SU-DHL-6 (cell line): Measurements from ENCODE around the gene SF3B2.

ENCODE experiments used
- H2AFZ ChIP-seq: fragments of 200-600 bp; sonication (generic); 2 replicates; pipeline ENCODE4 v1.6.1; 2014; ENCODE audit warnings: low read depth, mild to moderate bottlenecking, moderate library complexity, mixed read lengths, antibody characterized with exemption, low read length; ENCODE audit not compliant: severe bottlenecking
- H3F3A ChIP-seq: fragments of 200-600 bp; shearing (Covaris generic); 2 replicates; pipeline ENCODE4 v1.6.0; 2016; ENCODE audit warnings: antibody characterized with exemption, mild to moderate bottlenecking; ENCODE audit not compliant: insufficient read depth
- H3K27ac ChIP-seq: fragments of 200-600 bp; sonication (generic); 2 replicates; pipeline ENCODE4 v1.5.1; 2016; ENCODE audit warnings: low read depth, mild to moderate bottlenecking, low read length, moderate library complexity, mixed read lengths
- H3K27me3 ChIP-seq: fragments of 200-600 bp; sonication (generic), shearing (Covaris generic); 2 replicates; pipeline ENCODE4 v1.6.0; 2014; ENCODE audit warnings: mild to moderate bottlenecking, low read length
- H3K36me3 ChIP-seq: fragments of 200-600 bp; sonication (generic); 2 replicates; pipeline ENCODE4 v1.6.1; 2014; ENCODE audit warnings: mild to moderate bottlenecking, low read length, mixed read lengths
- H3K4me2 ChIP-seq: fragments of 300-600, 200-600 bp; shearing (Covaris generic), sonication (generic); 2 replicates; pipeline ENCODE4 v1.6.0; 2014; ENCODE audit warnings: low read length, low read depth, mild to moderate bottlenecking; ENCODE audit not compliant: poor library complexity, severe bottlenecking
- H3K4me3 ChIP-seq: fragments of 200-600 bp; sonication (generic); 2 replicates; pipeline ENCODE4 v1.5.1; 2014; ENCODE audit warnings: antibody characterized with exemption, low read length, mild to moderate bottlenecking, mixed read lengths; ENCODE audit not compliant: insufficient read depth, poor library complexity, severe bottlenecking
- H3K79me2 ChIP-seq: fragments of 200-600 bp; sonication (generic); 2 replicates; pipeline ENCODE4 v1.6.1; 2014; ENCODE audit warnings: mild to moderate bottlenecking, low read length, moderate library complexity; ENCODE audit not compliant: insufficient read depth
- H3K9ac ChIP-seq: fragments of 200-600 bp; sonication (generic); 2 replicates; pipeline ENCODE4 v1.7.0; 2014; ENCODE audit warnings: mild to moderate bottlenecking, low read length
- H3K9me2 ChIP-seq: fragments of 200-600 bp; sonication (generic); replicated peaks from 2 replicates; pipeline ENCODE4 v1.6.1; 2014; ENCODE audit warnings: low read length; ENCODE audit not compliant: insufficient read depth
- H3K9me3 ChIP-seq: fragments of 200-600 bp; sonication (generic); 2 replicates; pipeline ENCODE4 v1.6.1; 2014; ENCODE audit warnings: low read length, mixed read lengths; ENCODE audit not compliant: insufficient read depth
- H4K20me1 ChIP-seq: fragments of 200-600 bp; sonication (generic); 2 replicates; pipeline ENCODE4 v1.6.1; 2014; ENCODE audit warnings: low read depth, mild to moderate bottlenecking, antibody characterized with exemption, low read length, moderate library complexity, mixed read lengths
- CTCF ChIP-seq: fragments of 200-600 bp; sonication (generic); IDR thresholded peaks from one replicate; pipeline ENCODE4 v1.5.1; 2017; ENCODE audit warnings: antibody characterized with exemption, mild to moderate bottlenecking, low read length, moderate library complexity; ENCODE audit not compliant: insufficient read depth, poor library complexity, severe bottlenecking
- EZH2phosphoT487 ChIP-seq: fragments of 200-600 bp; sonication (generic), shearing (Covaris generic); conservative IDR thresholded peaks from 2 replicates; pipeline ENCODE4 v1.6.1; 2018; ENCODE audit warnings: mild to moderate bottlenecking, antibody characterized with exemption, low read length, moderate library complexity, mixed read lengths

The SF3B2 gene

GRCh38 chr11:66011239-66011784 is 40.9 kb upstream of the SF3B2 start:
- Histone ChIP-seq H3K9ac (no peak overlapping the region), H3K27me3 (no peaks in the 10 kb centered on the region), H3K79me2 (no peaks in the 10 kb centered on the region), H3F3A (no peaks in the 10 kb centered on the region), H4K20me1 (no peaks in the 10 kb centered on the region), H3K36me3 (no peaks in the 10 kb centered on the region), H2AFZ (no peak overlapping the region), H3K27ac (no peak overlapping the region), H3K4me2 (no peak overlapping the region), H3K9me3 (no peaks in the 10 kb centered on the region), H3K4me3 (no peak overlapping the region), H3K9me2 (no peaks in the 10 kb centered on the region)
- TF ChIP-seq CTCF, result no peak

- no peak within 1 kb of the TSS for H3K9ac ChIP-seq
- no peak within 1 kb of the TSS for H3K27ac ChIP-seq
- H4K20me1 ChIP-seq, result no peaks in the 10 kb centered on the region
- no peaks in the 10 kb centered on the region for H3F3A ChIP-seq
- no peak within 1 kb of the TSS for H3K4me3 ChIP-seq
- no peaks in the 10 kb centered on the region for H3K27me3 ChIP-seq
- no peaks in the 10 kb centered on the region for H3K9me2 ChIP-seq
- no peak for TF ChIP-seq EZH2phosphoT487
- no peak for TF ChIP-seq CTCF
- H3K9me3 ChIP-seq, result no peaks in the 10 kb centered on the region
- no peak within 1 kb of the TSS for H2AFZ ChIP-seq
- no peaks in the 10 kb centered on the region for H3K36me3 ChIP-seq
- no peak within 1 kb of the TSS for H3K4me2 ChIP-seq
- no peaks in the 10 kb centered on the region for H3K79me2 ChIP-seq
These were observed 40.3 kb upstream of the SF3B2 start, which contains the start of gene CST6 for GRCh38 chr11:66011785-66012303. Gene CST6, plus strand, starts transcription at chr11:66012008. Its CDS starts 37 bp downstream, at chr11:66012045.

GRCh38 chr11:66012371-66012945 is 39.7 kb upstream of the SF3B2 start:
- H3K4me3 ChIP-seq, result no peak overlapping the region
- H3F3A ChIP-seq, result no peaks in the 10 kb centered on the region
- TF ChIP-seq CTCF, result no peak
- TF ChIP-seq EZH2phosphoT487, result no peak
- H2AFZ ChIP-seq, result no peak overlapping the region
- H3K79me2 ChIP-seq, result no peaks in the 10 kb centered on the region
- H3K9ac ChIP-seq, result no peak overlapping the region
- H3K36me3 ChIP-seq, result no peaks in the 10 kb centered on the region
- no peaks in the 10 kb centered on the region for H3K9me2 ChIP-seq
- no peaks in the 10 kb centered on the region for H3K9me3 ChIP-seq
- no peak overlapping the region for H3K4me2 ChIP-seq
- no peaks in the 10 kb centered on the region for H3K27me3 ChIP-seq
- no peak overlapping the region for H3K27ac ChIP-seq
- H4K20me1 ChIP-seq, result no peaks in the 10 kb centered on the region
